Stimulated activated CD4-positive, alpha-beta T cell treated with anti-CD3 and anti-CD28 coated beads, TNF-alpha, amount 100 ng/mL, for 1 hour (primary cell): ENCODE data around the gene DNAJC24.

Experiments
- DNase-seq, 3 donors: peaks; one replicate each; pipeline ENCODE4 v3.0.0-alpha.2; 2020; ENCODE audit warnings: low read depth in 3 of 3, low spot score in 1 of 3

DNAJC24 gene

GRCh38 chr11:31414338-31414737 lies 44.7 kb downstream of the DNAJC24 start:
- no peak for DNase-seq

GRCh38 chr11:31415435-31415834 lies 45.8 kb downstream of the DNAJC24 start:
- DNase-seq = no peak

GRCh38 chr11:31417357-31417756 lies 47.7 kb downstream of the DNAJC24 start:
- DNase-seq = no peak

- no peak for DNase-seq
These were observed 48.2 kb downstream of the DNAJC24 start for GRCh38 chr11:31417816-31418215.

- DNase-seq = no peak
These were observed 49.5 kb downstream of the DNAJC24 start for GRCh38 chr11:31419138-31419537.

- no peak for DNase-seq
These were observed 50.0 kb downstream of the DNAJC24 start for GRCh38 chr11:31419669-31420068.

GRCh38 chr11:31421820-31422219 lies 52.2 kb downstream of the DNAJC24 start:
- no peak for DNase-seq

- no peak for DNase-seq
These were observed 53.0 kb downstream of the DNAJC24 start for GRCh38 chr11:31422703-31423102.

- DNase-seq = no peak
These were observed 55.0 kb downstream of the DNAJC24 start for GRCh38 chr11:31424652-31425051.

GRCh38 chr11:31433851-31434250 lies 64.2 kb downstream of the DNAJC24 start:
- no peak for DNase-seq

GRCh38 chr11:31437742-31438435 lies 68.2 kb downstream of the DNAJC24 start:
- no peak for DNase-seq

- DNase-seq = no peak
These were observed 71.6 kb downstream of the DNAJC24 start for GRCh38 chr11:31441296-31441695.

- no peak for DNase-seq
These were observed 72.4 kb downstream of the DNAJC24 start for GRCh38 chr11:31442086-31442485.

GRCh38 chr11:31443802-31444201 lies 74.1 kb downstream of the DNAJC24 start:
- DNase-seq = no peak

GRCh38 chr11:31445621-31446020 lies 76.0 kb downstream of the DNAJC24 start:
- no peak for DNase-seq

- DNase-seq = no peak
These were observed 79.4 kb downstream of the DNAJC24 start for GRCh38 chr11:31449040-31449439.

- DNase-seq = no peak
These were observed 81.2 kb downstream of the DNAJC24 start for GRCh38 chr11:31450841-31451240.

- no peak for DNase-seq
These were observed 85.5 kb downstream of the DNAJC24 start for GRCh38 chr11:31455177-31455576.

GRCh38 chr11:31464436-31464835 lies 94.8 kb downstream of the DNAJC24 start:
- DNase-seq = no peak

- DNase-seq = no peak
These were observed 104.4 kb downstream of the DNAJC24 start for GRCh38 chr11:31474083-31474482.

- DNase-seq = no peak
These were observed 108.0 kb downstream of the DNAJC24 start for GRCh38 chr11:31477528-31478222.

GRCh38 chr11:31478223-31478590 lies 108.5 kb downstream of the DNAJC24 start:
- no peak for DNase-seq

- no peak for DNase-seq
These were observed 109.4 kb downstream of the DNAJC24 start for GRCh38 chr11:31479066-31479465.
